H1 (cell line): ENCODE results near the gene PIM2. TPM values are rescaled to one million over a fixed set of nuclear protein-coding genes. Genes with fewer than 3 reads are reported as not detected.

ENCODE experiments used
- CTCF ChIA-PET: fragments of 300-600 bp; sonication (Branson Sonifier 250); formaldehyde crosslinking; loops from one replicate; lab custom pipeline; 2021; ENCODE audit not compliant: partially characterized antibody; lab: Charles Lee
- POLR2A ChIA-PET: fragments of 300-600 bp; sonication (Branson Sonifier 250); formaldehyde crosslinking; loops from one replicate; lab custom pipeline; 2021; ENCODE audit warnings: inconsistent platforms; ENCODE audit not compliant: partially characterized antibody; lab: Charles Lee
- DNase-seq, 2 experiments: peaks; one replicate each; pipeline versions ENCODE4 v3.0.0 to v3.0.0-alpha.2; 2010 to 2022; ENCODE audit warnings: low spot score in 2 of 2, low read depth in 1 of 2, mixed read lengths in 1 of 2
- FAIRE-seq: peaks from 2 replicates; lab custom pipeline; 2011; peaks lifted over from hg19 to GRCh38; lab: Jason Lieb, UNC
- H2AFZ ChIP-seq: 2 replicates; pipeline ENCODE4 v1.8.1; 2012; ENCODE audit warnings: low read length, inconsistent platforms
- H2AK5ac ChIP-seq: 2 replicates; pipeline ENCODE4 v1.6.1; 2013; ENCODE audit warnings: low read depth, low read length
- H2BK120ac ChIP-seq: replicated peaks from 2 replicates; pipeline ENCODE3; 2013; ENCODE audit warnings: low read depth, low read length, inconsistent platforms
- H2BK12ac ChIP-seq: 2 replicates; pipeline ENCODE4 v1.6.1; 2013; ENCODE audit warnings: low read depth, low read length
- H2BK15ac ChIP-seq: 2 replicates; pipeline ENCODE4 v1.6.1; 2013; ENCODE audit warnings: low read length
- H2BK20ac ChIP-seq: 2 replicates; pipeline ENCODE4 v1.6.1; 2013; ENCODE audit warnings: low read length
- H2BK5ac ChIP-seq: 2 replicates; pipeline ENCODE4 v1.6.1; 2013; ENCODE audit warnings: low read depth, low read length
- H3K14ac ChIP-seq: 2 replicates; pipeline ENCODE4 v1.6.1; 2013; ENCODE audit warnings: inconsistent platforms; ENCODE audit not compliant: insufficient read length
- H3K18ac ChIP-seq: 2 replicates; pipeline ENCODE4 v1.6.1; 2013; ENCODE audit warnings: low read length; ENCODE audit errors: extremely low read depth
- H3K23ac ChIP-seq: 2 replicates; pipeline ENCODE4 v1.6.1; 2013; ENCODE audit warnings: inconsistent platforms; ENCODE audit not compliant: insufficient read length
- H3K23me2 ChIP-seq: 2 replicates; pipeline ENCODE4 v1.6.1; 2013; ENCODE audit warnings: low read depth, low read length
- H3K27ac ChIP-seq: 2 replicates; pipeline ENCODE4 v1.6.1; 2011; ENCODE audit warnings: low read depth, low read length, inconsistent platforms
- H3K27me3 ChIP-seq, 4 experiments: replicated peaks in 1 of 4; 1 replicate in 1 of 4; 2 replicates in 3 of 4; pipeline versions ENCODE4 v1.6.1 to v1.8.1; 2011 to 2013; ENCODE audit warnings: low read length in 3 of 4, mild to moderate bottlenecking in 3 of 4, inconsistent platforms in 2 of 4, mixed read lengths in 2 of 4, moderate library complexity in 1 of 4; ENCODE audit not compliant: control insufficient read depth in 3 of 4, insufficient read depth in 3 of 4; ENCODE audit errors: extremely low read depth in 1 of 4
- H3K36me3 ChIP-seq, 4 experiments: 2 replicates each; pipeline versions ENCODE4 v1.6.1 to v1.8.1; 2011 to 2013; ENCODE audit warnings: mild to moderate bottlenecking in 4 of 4, low read length in 3 of 4, moderate library complexity in 2 of 4, control low read depth in 1 of 4, inconsistent platforms in 1 of 4; ENCODE audit not compliant: insufficient read depth in 4 of 4, control insufficient read depth in 2 of 4
- H3K4ac ChIP-seq: replicated peaks from 2 replicates; pipeline ENCODE3; 2013; ENCODE audit warnings: low read length, low read depth, mixed read lengths, inconsistent platforms; ENCODE audit not compliant: insufficient read length
- H3K4me1 ChIP-seq, 4 experiments: replicated peaks in 1 of 4; 1 replicate in 1 of 4; 2 replicates in 3 of 4; pipeline versions ENCODE4 v1.6.1 to v1.8.1; 2011 to 2013; ENCODE audit warnings: low read length in 3 of 4, inconsistent platforms in 2 of 4, mixed read lengths in 1 of 4; ENCODE audit not compliant: insufficient read depth in 4 of 4, control insufficient read depth in 3 of 4
- H3K4me2 ChIP-seq, 2 experiments: 2 replicates each; pipeline versions ENCODE4 v1.6.1 to v1.8.1; 2011 to 2013; ENCODE audit warnings: low read depth in 2 of 2, low read length in 2 of 2, control low read depth in 1 of 2, inconsistent platforms in 1 of 2, mild to moderate bottlenecking in 1 of 2; ENCODE audit not compliant: insufficient read depth in 1 of 2
- H3K4me3 ChIP-seq, 4 experiments: fragments of 200-600, 300-600 bp in 1 of 4; sonication (generic), shearing (Covaris generic), sonication (Bioruptor Twin) in 1 of 4; 2 replicates each; pipeline versions ENCODE4 v1.5.1 to v1.8.1; 2011 to 2016; ENCODE audit warnings: low read length in 4 of 4, low read depth in 3 of 4, control low read depth in 2 of 4, inconsistent platforms in 2 of 4, mild to moderate bottlenecking in 2 of 4, mixed read lengths in 1 of 4, moderate library complexity in 1 of 4; ENCODE audit not compliant: insufficient read depth in 2 of 4; ENCODE audit errors: extremely low read depth in 1 of 4
- H3K56ac ChIP-seq: replicated peaks from 2 replicates; pipeline ENCODE3; 2013; ENCODE audit warnings: low read depth, mild to moderate bottlenecking, mixed read lengths, low read length, inconsistent platforms; ENCODE audit not compliant: insufficient read length
- H3K79me1 ChIP-seq: 2 replicates; pipeline ENCODE4 v1.6.1; 2013; ENCODE audit warnings: low read depth, low read length, control low read depth
- H3K79me2 ChIP-seq, 2 experiments: 2 replicates each; pipeline versions ENCODE4 v1.6.1 to v1.8.1; 2012 to 2013; ENCODE audit warnings: low read length in 2 of 2, mild to moderate bottlenecking in 2 of 2, inconsistent platforms in 1 of 2; ENCODE audit not compliant: insufficient read depth in 2 of 2, control insufficient read depth in 1 of 2
- H3K9ac ChIP-seq, 4 experiments: replicated peaks in 1 of 4; 1 replicate in 1 of 4; 2 replicates in 3 of 4; pipeline versions ENCODE4 v1.6.1 to v1.8.1; 2011 to 2013; ENCODE audit warnings: low read depth in 3 of 4, low read length in 3 of 4, control low read depth in 2 of 4, mild to moderate bottlenecking in 2 of 4, moderate library complexity in 2 of 4, inconsistent platforms in 1 of 4; ENCODE audit errors: extremely low read depth in 1 of 4
- H3K9me3 ChIP-seq, 2 experiments: 2 replicates each; pipeline versions ENCODE4 v1.6.1 to v1.8.1; 2012 to 2013; ENCODE audit warnings: mild to moderate bottlenecking in 2 of 2, moderate library complexity in 2 of 2, control low read depth in 1 of 2, inconsistent platforms in 1 of 2, low read depth in 1 of 2, low read length in 1 of 2, mixed read lengths in 1 of 2; ENCODE audit not compliant: insufficient read depth in 2 of 2
- H4K20me1 ChIP-seq, 2 experiments: replicated peaks in 1 of 2; 2 replicates each; pipeline versions ENCODE3 to v1.8.1; 2011 to 2013; ENCODE audit warnings: inconsistent platforms in 2 of 2, low read length in 2 of 2, mild to moderate bottlenecking in 1 of 2; ENCODE audit not compliant: insufficient read depth in 2 of 2, control insufficient read depth in 1 of 2
- H4K5ac ChIP-seq: 2 replicates; pipeline ENCODE4 v1.6.1; 2013; ENCODE audit warnings: low read length, low read depth, mixed read lengths, inconsistent platforms; ENCODE audit not compliant: insufficient read length
- H4K8ac ChIP-seq: 2 replicates; pipeline ENCODE4 v1.8.0; 2013; ENCODE audit warnings: mild to moderate bottlenecking, moderate library complexity, low read length, inconsistent platforms; ENCODE audit not compliant: insufficient read depth; ENCODE audit errors: extremely low read depth
- H4K91ac ChIP-seq: replicated peaks from 2 replicates; pipeline ENCODE3; 2013; ENCODE audit warnings: low read length, mixed read lengths, inconsistent platforms; ENCODE audit not compliant: insufficient read length
- EGR1 ChIP-seq: IDR thresholded peaks from 2 replicates; pipeline ENCODE4 v1.6.1; 2011; ENCODE audit warnings: low read depth, low read length, borderline replicate concordance
- EZH2 ChIP-seq: fragments of 200-600 bp; sonication (generic); IDR thresholded peaks from 2 replicates; pipeline ENCODE4 v1.7.1; 2012; ENCODE audit warnings: low read depth, mild to moderate bottlenecking, moderate library complexity, low read length, inconsistent platforms; ENCODE audit not compliant: severe bottlenecking
- HDAC2 ChIP-seq, 2 experiments: fragments of 300-600 bp in 1 of 2; sonication (generic) in 1 of 2; IDR thresholded peaks; 2 replicates each; pipeline ENCODE4 v1.6.1; 2011 to 2012; ENCODE audit warnings: low read depth in 2 of 2, low read length in 2 of 2, mild to moderate bottlenecking in 2 of 2, moderate library complexity in 2 of 2, borderline replicate concordance in 1 of 2, inconsistent platforms in 1 of 2
- KDM1A ChIP-seq: fragments of 200-600, 300-600 bp; sonication (generic); IDR thresholded peaks from 2 replicates; pipeline ENCODE4 v1.7.1; 2016; ENCODE audit warnings: mild to moderate bottlenecking, low read length, borderline replicate concordance
- KDM5A ChIP-seq: fragments of 200-600 bp; IDR thresholded peaks from 2 replicates; pipeline ENCODE4 v1.7.1; 2012; ENCODE audit warnings: mild to moderate bottlenecking, low read length, inconsistent platforms, mixed read lengths
- NRF1 ChIP-seq: IDR thresholded peaks from 2 replicates; pipeline ENCODE4 v1.6.1; 2011; ENCODE audit warnings: mild to moderate bottlenecking, low read depth, low read length, improper control_type of control experiment
- POLR2A ChIP-seq, 2 experiments: IDR thresholded peaks; 1 replicate in 1 of 2; 2 replicates in 1 of 2; pipeline ENCODE4 v1.6.1; 2011; ENCODE audit warnings: low read depth in 2 of 2, low read length in 2 of 2, mild to moderate bottlenecking in 2 of 2; ENCODE audit errors: control extremely low read depth in 1 of 2
- RAD21 ChIP-seq, 2 experiments: IDR thresholded peaks in 1 of 2; conservative IDR thresholded peaks in 1 of 2; 2 replicates each; pipeline ENCODE4 v1.6.1; 2011; ENCODE audit warnings: low read depth in 2 of 2, low read length in 2 of 2, improper control_type of control experiment in 1 of 2, inconsistent platforms in 1 of 2, mild to moderate bottlenecking in 1 of 2, moderate library complexity in 1 of 2
- RFX5 ChIP-seq: IDR thresholded peaks from 2 replicates; pipeline ENCODE4 v1.6.1; 2011; ENCODE audit warnings: low read depth, low read length, improper control_type of control experiment, borderline replicate concordance
- SAP30 ChIP-seq: fragments of 300-600 bp; sonication (generic); IDR thresholded peaks from 2 replicates; pipeline ENCODE4 v1.7.1; 2012; ENCODE audit warnings: low read length, moderate library complexity, mild to moderate bottlenecking, inconsistent platforms; ENCODE audit not compliant: insufficient read depth, insufficient replicate concordance
- SP4 ChIP-seq: IDR thresholded peaks from 2 replicates; pipeline ENCODE4 v1.6.1; 2012; ENCODE audit warnings: low read length, inconsistent platforms
- TEAD4 ChIP-seq: IDR thresholded peaks from 2 replicates; pipeline ENCODE4 v1.6.1; 2012; ENCODE audit warnings: low read depth, low read length, inconsistent platforms, mixed read lengths
- YY1 ChIP-seq: IDR thresholded peaks from 2 replicates; pipeline ENCODE4 v1.6.1; 2011; ENCODE audit warnings: low read depth, mild to moderate bottlenecking, low read length
- WGBS, 2 experiments: shearing (Covaris generic) in 1 of 2; methylation state at CpG; one replicate each; pipeline versions ENCODE4 v1.1.6 to v1.1.7; 2013 to 2015; ENCODE audit warnings: low lambda C conversion rate in 2 of 2, mixed read lengths in 2 of 2, inconsistent platforms in 1 of 2, low coverage in 1 of 2, missing lambda C conversion rate in 1 of 2; ENCODE audit not compliant: insufficient replicate concordance in 2 of 2, insufficient coverage in 1 of 2, insufficient read length in 1 of 2; ENCODE audit errors: extremely low coverage in 1 of 2, missing lambda C conversion rate in 1 of 2; 5-methylcytosine and 5-hydroxymethylcytosine counted together
- polyA plus RNA-seq, 7 experiments: library from polyadenylated mRNA; depleted of rRNA in 3 of 7; stranded (reverse) in 5 of 7; unstranded in 2 of 7; fragments of >200 nt in 5 of 7; fragments of 200-250 nt in 2 of 7; gene quantifications; 1 replicate in 5 of 7; 2 replicates in 1 of 7; 4 replicates in 1 of 7; pipeline versions ENCODE4 v1.2.1 to v1.2.3, GENCODE V29; 2011 to 2013; ENCODE audit warnings: missing spikeins in 2 of 7, mixed read lengths in 2 of 7
- total RNA-seq: library from RNA; stranded (reverse); fragmentation: NEBNext Ultra II Directional; extraction: Animal tissue kit (Norgen Biotek cat#: 25700); gene quantifications from 2 replicates; pipeline ENCODE4 v1.2.1, GENCODE V29; 2021

Gene PIM2
- total and polyA plus RNA-seq, 2 of the 8 experiments (the other 6 are each of a cell fraction or from before 2014, with no cell fraction given) = 180 to 203 TPM

DNA sequence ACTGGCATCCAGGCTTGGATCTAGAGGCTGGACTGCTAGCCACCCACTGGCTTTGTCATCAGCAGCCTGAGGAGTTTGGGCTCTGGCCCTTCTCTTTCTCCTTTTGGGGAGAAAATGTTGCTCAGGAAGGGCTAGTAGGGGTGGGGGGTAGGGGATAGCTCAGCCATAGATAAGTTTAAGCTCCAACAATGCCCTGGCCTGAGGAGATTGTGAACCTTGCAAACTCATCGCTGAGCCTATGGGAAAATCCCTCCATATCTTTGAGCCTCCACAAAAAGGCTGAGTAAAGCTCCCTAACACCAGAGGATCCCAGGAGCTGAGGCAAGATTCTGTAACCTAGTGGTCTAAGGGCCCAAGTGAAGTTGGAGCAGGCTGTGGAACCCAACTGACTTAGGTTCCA lies 29.8 kb upstream of the PIM2 start:
- no peak overlapping the region for H3K4me3 ChIP-seq
- no peaks in the 10 kb centered on the region for H3K23me2 ChIP-seq
- FAIRE-seq = no peak
- no peak overlapping the region for H3K18ac ChIP-seq
- H3K9me3 ChIP-seq = no peaks in the 10 kb centered on the region
- peaks cover 0 to 47% of the 10 kb centered on the region in 2 experiments; a peak in 2 of 4 replicates for H3K79me2 ChIP-seq
- CTCF ChIA-PET = interaction anchor here (0.9 to 1.1 kb wide), 4 partner anchors 9 to 23 kb away, joined by 3 to 5 read pairs (median 4); partner anchors contain the start of genes KCND1 and OTUD5
- POLR2A ChIA-PET = interaction anchor here (0.7 to 1.8 kb wide), 2 partner anchors 11 to 37 kb away, joined by 3 to 4 read pairs; partner anchors contain the start of gene SLC35A2
- no peak overlapping the region for H4K91ac ChIP-seq
- H2BK120ac ChIP-seq = no peak overlapping the region
- no peak overlapping the region for H2BK15ac ChIP-seq
- no peak overlapping the region for H3K56ac ChIP-seq
- peaks cover 0 to 3% (median 0%) of the 10 kb centered on the region in 4 experiments; a peak in 3 of 8 replicates for H3K36me3 ChIP-seq
- no peak overlapping the region for H3K27ac ChIP-seq
- H2BK12ac ChIP-seq = no peak overlapping the region
- WGBS, 2 experiments = 100% methylated on average over 1 of the region's 1 CpG; no CpG with 5 or more reads in 1 of the 2 experiments
- peaks cover 0 to 14% of the 10 kb centered on the region in 2 experiments for H4K20me1 ChIP-seq
- H2AFZ ChIP-seq = no peak overlapping the region
- H4K8ac ChIP-seq = no peak overlapping the region
- DNase-seq = no peak
- no peak overlapping the region for H2BK5ac ChIP-seq
- H4K5ac ChIP-seq = no peak overlapping the region
- H3K79me1 ChIP-seq = no peaks in the 10 kb centered on the region; the same call in 1 of the 2 replicates
- H2BK20ac ChIP-seq = no peak overlapping the region
- H3K14ac ChIP-seq = no peak overlapping the region
- no peak overlapping the region for H2AK5ac ChIP-seq
- H3K27me3 ChIP-seq = no peaks in the 10 kb centered on the region
- no peak overlapping the region for H3K4me2 ChIP-seq
- H3K9ac ChIP-seq = no peak overlapping the region
- no peak overlapping the region for H3K4ac ChIP-seq
- 0 out of 7 replicates have a peak, but pooled peaks cover 0 to 2% (median 0%) of the 10 kb centered on the region in 4 experiments for H3K4me1 ChIP-seq
- H3K23ac ChIP-seq = no peak overlapping the region
- TF ChIP-seq TEAD4 = no peak
- no peak for TF ChIP-seq EZH2
- TF ChIP-seq SAP30 = no peak
- no peak for TF ChIP-seq KDM5A
- TF ChIP-seq RAD21 (IDR thresholded peaks at IDR 0.05 in 1 of 2, conservative IDR thresholded peaks at IDR 0.05 in 1 of 2; ENCODE audit: low read depth in 2 of 2, low read length in 2 of 2) = no peak
- TF ChIP-seq POLR2A (IDR thresholded peaks at IDR 0.05; ENCODE audit: control extremely low read depth in 1 of 2, low read depth in 2 of 2, low read length in 2 of 2) = no peak
- TF ChIP-seq KDM1A = no peak
- TF ChIP-seq NRF1 = no peak
- TF ChIP-seq RFX5 = no peak
- TF ChIP-seq SP4 = no peak
- TF ChIP-seq YY1 = no peak
- no peak for TF ChIP-seq EGR1
- TF ChIP-seq HDAC2 (IDR thresholded peaks at IDR 0.05; ENCODE audit: borderline replicate concordance in 1 of 2, low read depth in 2 of 2, low read length in 2 of 2) = no peak
